GM19463 (cell line): ENCODE measurements around the gene PRM2.

Experiments used
- ATAC-seq: cut with Tn5 transposase; IDR thresholded peaks from one replicate; pipeline ENCODE4 v1.9.1; 2021; ENCODE audit warnings: mild to moderate bottlenecking, moderate library complexity; ENCODE audit not compliant: unreplicated experiment

The PRM2 gene

DNA sequence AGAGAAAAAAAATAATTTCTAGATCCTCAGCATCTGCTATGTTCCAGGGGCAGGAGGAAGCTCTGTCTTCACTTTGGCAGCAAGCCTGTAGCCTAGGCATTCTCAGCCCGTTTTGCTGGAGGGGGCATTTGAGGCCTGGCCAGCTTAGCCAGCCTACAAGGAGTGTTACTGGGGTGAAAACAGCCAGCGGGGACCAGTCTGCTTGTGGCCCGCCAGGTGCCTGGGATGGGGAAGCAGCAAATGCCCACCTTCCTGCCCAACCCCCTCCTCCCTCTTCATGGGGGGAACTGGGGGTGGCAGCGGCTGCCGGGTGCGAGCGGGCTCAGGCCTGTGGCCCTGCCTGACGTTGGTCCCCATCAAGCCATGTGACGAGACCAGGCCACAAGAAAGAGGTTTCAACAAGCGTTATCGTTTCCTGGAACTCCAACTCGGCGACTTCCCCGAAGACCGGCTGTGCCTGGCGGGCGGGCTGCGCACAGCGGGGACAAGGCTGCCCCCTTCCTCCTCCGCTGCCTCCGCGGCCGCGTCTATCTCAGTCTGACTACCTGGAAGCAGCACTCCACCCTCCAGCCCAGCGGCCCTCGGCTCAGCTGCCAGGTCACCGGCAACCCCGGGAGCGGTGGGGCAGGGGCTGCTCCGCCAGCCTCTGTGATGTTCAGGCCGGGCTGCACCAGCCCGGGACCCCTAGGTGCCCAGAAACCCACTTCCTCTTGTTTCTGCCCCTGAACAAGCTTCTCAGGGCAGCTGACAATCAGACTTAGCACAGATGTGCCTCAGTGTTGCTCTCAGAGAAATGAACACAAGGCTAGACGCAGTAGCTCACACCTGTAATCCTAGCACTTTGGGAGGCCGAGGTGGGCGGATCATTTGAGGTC lies 43.2 kb downstream of the PRM2 start:
- ATAC-seq, result peak; percentile 56

DNA sequence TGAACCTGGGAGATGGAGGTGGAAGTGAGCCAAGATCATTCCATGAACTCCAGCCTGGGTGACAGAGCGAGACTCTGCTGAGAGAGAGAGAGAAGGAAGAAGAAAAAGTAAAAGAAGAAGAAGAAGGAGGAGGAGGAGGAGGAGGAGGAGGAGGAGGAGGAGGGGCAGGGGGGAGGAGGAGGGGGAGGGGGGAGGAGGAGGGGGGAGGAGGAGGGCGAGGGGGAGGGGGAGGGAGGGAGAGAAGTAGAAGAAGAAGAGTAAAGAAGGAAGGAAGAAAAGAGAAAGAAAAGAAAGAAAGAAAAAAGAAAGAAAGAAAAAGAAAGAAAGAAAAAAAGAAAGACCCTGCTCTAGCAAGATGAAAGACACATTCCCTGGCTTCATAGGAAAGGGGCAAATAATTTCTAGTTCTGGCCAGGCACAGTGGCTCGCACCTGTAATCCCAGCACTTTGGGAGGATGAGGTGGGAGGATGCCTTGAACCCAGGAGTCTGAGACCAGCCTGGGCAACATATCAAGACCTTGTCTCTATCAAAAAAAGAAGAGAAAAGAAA lies 43.9 kb downstream of the PRM2 start:
- no peak for ATAC-seq

DNA sequence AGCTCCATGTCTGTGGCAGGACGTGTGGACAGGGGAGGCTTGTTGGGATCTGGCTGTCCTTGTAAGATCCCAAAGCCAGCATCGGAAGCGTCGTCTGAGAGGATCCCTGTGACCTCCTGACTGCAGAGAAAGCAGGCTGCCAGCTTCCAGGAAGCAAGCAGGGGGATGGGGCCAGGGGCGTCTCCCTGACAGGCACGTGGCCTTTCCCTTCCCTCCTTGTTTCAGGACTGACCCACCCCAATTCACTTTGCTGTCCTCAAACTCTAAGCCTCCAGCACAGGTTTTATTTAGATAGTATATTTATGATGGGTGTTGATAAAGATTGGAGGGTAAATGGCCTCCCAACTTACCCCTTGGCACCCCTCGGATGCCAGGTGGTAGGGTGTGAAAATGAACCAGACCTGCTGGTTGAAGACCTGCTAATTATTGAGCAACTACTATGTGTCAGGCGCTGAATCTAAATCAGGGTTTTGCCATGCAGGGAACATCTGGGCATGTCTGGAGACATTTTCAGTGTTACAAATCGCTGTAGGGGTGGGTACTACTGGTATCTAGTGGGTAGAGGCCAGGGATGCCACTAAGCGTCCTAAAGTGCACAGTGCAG lies 44.8 kb downstream of the PRM2 start:
- no peak for ATAC-seq

DNA sequence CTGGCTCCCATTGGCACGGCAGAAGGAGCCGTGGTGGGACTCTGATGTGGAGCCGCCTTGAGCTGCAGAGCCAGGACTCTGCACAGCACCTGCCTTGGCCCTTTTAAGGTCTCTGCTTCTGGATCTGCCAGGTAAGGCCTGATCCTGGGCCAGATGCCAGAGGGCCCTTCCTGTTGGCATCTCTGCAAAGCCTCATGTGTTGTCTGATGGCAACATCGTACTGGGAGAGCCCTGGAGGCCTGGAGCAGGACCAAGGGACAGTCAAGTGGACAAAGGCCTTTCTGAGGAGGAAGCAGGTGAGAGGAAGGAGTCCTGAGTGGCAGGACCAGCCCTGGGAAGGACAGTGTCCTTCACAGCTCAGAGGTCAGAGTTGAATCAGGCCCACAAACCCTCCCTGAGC lies 46.4 kb downstream of the PRM2 start:
- no peak for ATAC-seq

DNA sequence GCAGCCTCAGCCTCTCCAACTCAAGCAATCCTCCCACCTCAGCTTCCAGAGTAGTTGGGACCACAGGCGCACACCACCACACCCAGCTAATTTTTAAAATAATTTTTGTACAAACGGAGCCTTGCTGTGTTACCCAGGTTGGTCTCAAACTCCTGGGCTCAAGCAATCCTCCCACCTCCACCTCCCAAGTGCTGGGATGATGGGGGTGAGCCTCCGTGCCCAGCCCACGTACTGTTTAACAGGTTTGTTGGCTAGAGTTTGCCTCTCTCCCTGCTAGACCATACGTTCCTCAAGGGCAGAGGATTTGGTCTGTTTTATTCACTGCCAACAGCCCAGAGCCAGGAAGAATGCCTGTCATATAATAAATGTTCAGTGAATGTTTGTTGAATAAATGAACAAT lies 46.8 kb downstream of the PRM2 start:
- ATAC-seq, result no peak

DNA sequence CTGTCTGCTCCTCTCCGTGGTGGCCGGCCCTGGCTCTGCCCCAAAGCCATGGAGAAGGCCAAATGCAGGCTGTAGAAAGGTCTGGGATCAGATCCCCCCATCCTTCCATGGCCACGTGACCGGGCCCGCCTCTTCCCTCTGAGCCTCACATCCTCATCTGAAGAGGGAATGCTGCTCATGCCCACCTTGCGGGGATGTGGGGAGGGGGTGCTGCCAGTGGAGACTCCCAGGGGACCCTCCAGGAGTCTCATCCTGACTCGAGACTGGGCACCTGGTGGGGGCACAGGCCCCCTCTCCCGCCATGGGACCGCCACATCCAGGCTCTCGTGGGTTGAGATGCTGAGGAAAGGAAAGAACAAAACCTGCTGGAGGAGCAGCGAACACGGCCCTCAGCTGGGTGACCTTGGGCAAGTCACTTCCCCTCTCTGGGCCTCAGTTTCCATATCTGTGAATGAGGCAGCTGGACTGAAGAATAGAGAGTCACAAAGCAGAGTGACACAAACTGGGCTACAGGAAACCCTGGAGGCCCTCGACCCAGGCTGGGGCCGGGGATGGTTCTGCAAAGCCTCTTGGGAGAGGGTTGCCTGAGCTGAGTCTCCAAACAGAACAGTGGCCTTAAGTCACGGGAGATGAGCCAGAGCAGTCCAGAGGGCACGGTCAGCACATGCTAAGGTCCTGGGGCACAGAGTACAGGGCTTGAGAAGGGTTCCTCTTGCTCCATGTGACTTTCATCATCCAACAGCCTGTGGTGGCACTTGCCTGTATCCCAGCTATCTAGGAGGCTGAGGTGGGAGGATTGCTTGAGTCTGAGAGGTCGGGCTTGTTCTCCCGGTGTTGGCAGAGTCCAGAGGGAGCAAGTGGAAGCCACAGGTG lies 50.4 kb downstream of the PRM2 start:
- ATAC-seq, result no peak
